Upper lobe of left lung (tissue), 6 donors: ENCODE results near the gene ADGRL3. TPM values are rescaled to one million over a fixed set of nuclear protein-coding genes. Genes with fewer than 3 reads are reported as not detected.

Experiments used
- ATAC-seq, 2 donors: fragments of 200-7000 bp; cut with Tn5 transposase; one replicate each; pipeline ENCODE4 v1.9.1; 2022; ENCODE audit warnings: mild to moderate bottlenecking in 2 of 2, moderate library complexity in 2 of 2; ENCODE audit not compliant: low FRiP score in 2 of 2
- DNase-seq, 2 donors: peaks; one replicate each; pipeline ENCODE4 v3.0.0-alpha.2; 2019 to 2020
- H3K27ac ChIP-seq, 4 donors: fragments of 200-600 bp; sonication (generic); one replicate each; pipeline ENCODE4 v1.5.1; 2016 to 2019
- H3K27me3 ChIP-seq, 4 donors: fragments of 200-600 bp; sonication (generic); one replicate each; pipeline ENCODE4 v1.5.1; 2017 to 2019
- H3K36me3 ChIP-seq, 4 donors: fragments of 200-600 bp; sonication (generic); one replicate each; pipeline ENCODE4 v1.5.1; 2016 to 2019
- H3K4me1 ChIP-seq, 4 donors: fragments of 200-600 bp; sonication (generic); one replicate each; pipeline ENCODE4 v1.5.1; 2018 to 2019
- H3K4me3 ChIP-seq, 4 donors: fragments of 200-600 bp; sonication (generic); one replicate each; pipeline ENCODE4 v1.5.1; 2017 to 2019; ENCODE audit warnings: mild to moderate bottlenecking in 2 of 4, moderate library complexity in 1 of 4
- H3K9me3 ChIP-seq, 4 donors: fragments of 200-600 bp; sonication (generic); one replicate each; pipeline ENCODE4 v1.5.1; 2018 to 2019
- CTCF ChIP-seq, 6 experiments: fragments of 450-650 bp in 4 of 6; fragments of 200-600 bp in 2 of 6; sonication (generic) in 2 of 6; IDR thresholded peaks; one replicate each; pipeline ENCODE4 v1.5.1; 2016 to 2019; ENCODE audit warnings: antibody characterized with exemption in 6 of 6
- EP300 ChIP-seq, 4 donors: sonication (generic); formaldehyde crosslinking; IDR thresholded peaks; one replicate each; pipeline ENCODE4 v1.5.1; 2017; ENCODE audit warnings: antibody characterized with exemption in 4 of 4, control low read depth in 2 of 4
- POLR2A ChIP-seq, 4 donors: fragments of 450-650 bp; IDR thresholded peaks; one replicate each; pipeline ENCODE4 v1.5.1; 2016 to 2017; ENCODE audit warnings: antibody characterized with exemption in 4 of 4, mild to moderate bottlenecking in 2 of 4
- POLR2AphosphoS5 ChIP-seq, 2 donors: sonication (generic); formaldehyde crosslinking; IDR thresholded peaks; one replicate each; pipeline ENCODE4 v1.5.1; 2017; ENCODE audit warnings: antibody characterized with exemption in 2 of 2
- WGBS, 2 donors: methylation state at CpG; one replicate each; pipeline ENCODE4 v1.1.5; 2017 to 2018; 5-methylcytosine and 5-hydroxymethylcytosine counted together
- total RNA-seq, 6 donors: library from RNA; depleted of rRNA in 4 of 6; stranded (reverse); fragments of >200 nt in 4 of 6; gene quantifications; one replicate each; pipeline versions ENCODE4 v1.1.0 to v1.2.1, GENCODE V29; 2016 to 2021
- donor health status: DM: no; HTN: no; CAD: no; lungs with moderate emphysema.
- donor health status: DM: no; HTN: yes; CAD: no; lungs with severe emphysema.

Gene ADGRL3
- total RNA-seq, 6 donors from 2014 or later = 1.0 to 8.5 (median 2.9) TPM

- ATAC-seq (no peak), DNase-seq (no peak)
- no peaks in the 10 kb centered on the region for H3K27me3 ChIP-seq
- no peaks in the 10 kb centered on the region for H3K9me3 ChIP-seq
- TF ChIP-seq CTCF (IDR thresholded peaks at IDR 0.05) = no peak
- TF ChIP-seq EP300 (IDR thresholded peaks at IDR 0.05) = no peak
- TF ChIP-seq POLR2A (IDR thresholded peaks at IDR 0.05) = no peak
- TF ChIP-seq POLR2AphosphoS5 (IDR thresholded peaks at IDR 0.05) = no peak
- WGBS, 2 donors = 78 to 87% methylated on average over 4 of the region's 4 CpGs
- no peak overlapping the region for H3K27ac ChIP-seq
- H3K4me3 ChIP-seq = no peak overlapping the region
- no peaks in the 10 kb centered on the region for H3K36me3 ChIP-seq
- no peaks in the 10 kb centered on the region for H3K4me1 ChIP-seq
Measured at GRCh38 chr4:61440321-61440720, 240.2 kb downstream of the ADGRL3 start.

DNA sequence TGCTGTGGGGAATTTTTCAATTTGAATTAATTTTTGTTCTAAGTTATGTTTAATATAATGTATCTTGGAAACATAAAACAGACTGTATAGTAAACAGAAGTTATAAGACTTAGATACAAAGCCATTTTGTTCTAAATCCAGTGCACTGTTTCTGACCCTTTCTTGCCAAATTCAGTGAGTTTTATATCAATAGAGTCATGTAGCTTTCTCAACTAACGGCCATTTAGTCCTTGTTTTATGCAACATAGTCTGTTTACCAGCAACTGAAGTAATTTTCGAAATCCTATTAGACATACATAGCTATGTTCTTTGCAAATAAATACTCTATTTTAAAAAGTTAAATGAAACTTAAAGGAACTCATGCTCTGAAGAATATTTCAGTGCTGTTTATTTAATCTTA is 242.8 kb downstream of the ADGRL3 start:
- no peak overlapping the region for H3K4me3 ChIP-seq
- H3K9me3 ChIP-seq = no peaks in the 10 kb centered on the region
- no peaks in the 10 kb centered on the region for H3K4me1 ChIP-seq
- no peaks in the 10 kb centered on the region for H3K36me3 ChIP-seq
- no peak for ATAC-seq
- TF ChIP-seq POLR2AphosphoS5 (IDR thresholded peaks at IDR 0.05) = no peak
- TF ChIP-seq POLR2A (IDR thresholded peaks at IDR 0.05) = no peak
- TF ChIP-seq EP300 (IDR thresholded peaks at IDR 0.05) = no peak
- no peak for TF ChIP-seq CTCF (IDR thresholded peaks at IDR 0.05)
- no peak for DNase-seq
- H3K27ac ChIP-seq = no peak overlapping the region
- WGBS, 2 donors = 69 to 85% methylated on average over 2 of the region's 2 CpGs
- H3K27me3 ChIP-seq = no peaks in the 10 kb centered on the region

DNA sequence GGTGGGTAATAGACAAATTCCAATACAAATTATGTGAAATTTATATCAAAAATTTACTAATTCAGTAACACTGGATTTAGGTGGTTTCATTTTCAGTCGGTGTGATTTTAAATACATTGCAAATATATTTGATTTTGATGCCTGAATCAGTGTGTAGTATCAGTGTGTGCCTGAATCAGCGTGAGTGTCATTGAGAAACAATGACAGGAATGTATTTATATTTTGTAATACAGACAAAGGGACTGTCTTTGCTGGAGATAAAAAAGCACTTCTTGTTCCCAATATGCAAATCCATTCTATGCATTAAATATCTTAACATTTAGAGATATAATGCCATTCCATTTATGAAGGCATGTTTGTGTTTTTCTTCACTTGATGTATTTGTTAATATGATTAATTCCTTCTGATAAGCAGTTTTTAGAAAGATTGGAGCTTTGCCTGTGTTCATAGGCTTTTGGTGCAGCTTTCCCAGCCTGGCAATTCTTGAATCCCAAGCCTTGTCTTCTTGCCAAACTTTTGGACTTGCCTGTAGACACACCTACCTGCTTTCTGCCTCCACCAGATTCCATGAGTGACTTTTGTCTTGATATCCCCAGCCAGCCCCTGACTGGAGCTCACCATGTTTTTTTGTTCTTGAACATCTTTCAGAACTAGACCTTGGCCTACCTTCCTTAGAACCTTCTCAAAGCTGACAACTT is 243.8 kb downstream of the ADGRL3 start:
- H3K36me3 ChIP-seq = no peaks in the 10 kb centered on the region
- no peak for ATAC-seq
- TF ChIP-seq POLR2A (IDR thresholded peaks at IDR 0.05) (no peak), CTCF (IDR thresholded peaks at IDR 0.05) (no peak)

DNA sequence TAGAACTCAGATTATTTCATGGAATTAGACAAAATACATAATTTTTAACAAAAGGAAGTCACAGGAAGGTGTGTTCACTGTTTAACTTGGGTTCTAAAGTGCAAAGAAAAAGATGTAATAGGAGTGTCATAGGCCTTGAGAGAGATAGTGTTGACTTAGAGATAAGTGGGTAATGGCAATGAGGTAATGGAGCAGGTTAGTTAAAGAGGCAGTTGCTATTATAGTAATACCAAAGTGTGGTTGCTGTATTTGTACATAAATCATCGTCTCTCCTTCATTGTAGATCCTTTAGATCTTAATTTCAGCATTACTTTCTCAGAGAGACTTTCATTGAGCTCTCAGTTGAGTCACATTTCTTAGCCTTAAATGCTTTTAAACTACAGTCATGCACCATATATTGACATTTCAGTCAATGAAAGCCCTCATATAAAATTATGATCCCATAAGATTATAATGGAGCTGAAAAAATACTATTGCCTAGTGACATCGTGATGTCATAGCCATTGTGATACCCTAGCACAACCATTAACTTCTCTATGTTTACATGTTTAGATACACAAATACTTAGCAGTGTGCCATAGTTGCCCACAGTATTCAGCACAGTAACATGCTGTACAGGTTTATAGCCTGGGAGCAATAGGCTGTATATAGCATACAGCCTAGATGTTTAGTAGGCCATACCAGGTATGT is 245.4 kb downstream of the ADGRL3 start:
- DNase-seq = no peak
- 77 to 87% methylated on average over 2 of the region's 2 CpGs for WGBS, 2 donors
- Histone ChIP-seq H3K9me3 (no peaks in the 10 kb centered on the region), H3K27me3 (no peaks in the 10 kb centered on the region), H3K4me1 (no peaks in the 10 kb centered on the region), H3K27ac (no peak overlapping the region), H3K4me3 (no peak overlapping the region), H3K36me3 (no peaks in the 10 kb centered on the region)
- TF ChIP-seq CTCF (IDR thresholded peaks at IDR 0.05) = no peak
- TF ChIP-seq POLR2AphosphoS5 (IDR thresholded peaks at IDR 0.05) = no peak
- TF ChIP-seq EP300 (IDR thresholded peaks at IDR 0.05) = no peak
- no peak for TF ChIP-seq POLR2A (IDR thresholded peaks at IDR 0.05)
- no peak for ATAC-seq

More for the DNA sequence above, 243.8 kb downstream of the ADGRL3 start:
- Histone ChIP-seq H3K27ac (no peak overlapping the region), H3K4me3 (no peak overlapping the region), H3K27me3 (no peaks in the 10 kb centered on the region), H3K9me3 (no peaks in the 10 kb centered on the region), H3K4me1 (no peaks in the 10 kb centered on the region)
- DNase-seq = no peak
- WGBS, 2 donors = 52 to 64% methylated on average over 2 of the region's 2 CpGs

DNA sequence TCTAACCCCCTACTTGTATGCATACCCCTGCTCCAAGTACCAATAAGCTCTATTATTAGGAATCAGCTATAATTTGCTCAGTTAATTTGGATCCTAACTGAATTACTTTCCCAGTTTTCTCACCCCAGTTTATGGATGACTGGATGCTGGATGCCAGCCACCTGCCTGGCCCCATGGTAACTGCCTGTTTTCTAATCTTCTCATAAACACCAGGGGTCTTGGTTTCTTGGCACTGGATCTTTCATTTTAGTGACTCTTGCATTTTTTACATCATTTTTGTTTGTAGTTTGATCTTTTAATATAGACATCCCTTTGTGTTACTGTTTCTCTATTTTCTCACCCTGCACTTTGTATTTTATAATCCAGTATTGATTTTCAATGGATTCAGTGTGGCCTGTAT is 246.8 kb downstream of the ADGRL3 start:
- DNase-seq = no peak
- Histone ChIP-seq H3K4me1 (no peaks in the 10 kb centered on the region), H3K4me3 (no peak overlapping the region), H3K27me3 (no peaks in the 10 kb centered on the region), H3K36me3 (no peaks in the 10 kb centered on the region), H3K27ac (no peak overlapping the region), H3K9me3 (no peaks in the 10 kb centered on the region)
- no peak for ATAC-seq
- TF ChIP-seq CTCF (IDR thresholded peaks at IDR 0.05) (no peak), EP300 (IDR thresholded peaks at IDR 0.05) (no peak), POLR2A (IDR thresholded peaks at IDR 0.05) (no peak), POLR2AphosphoS5 (IDR thresholded peaks at IDR 0.05) (no peak)
